IMR-90 (cell line): ENCODE data around the gene SHC4. TPM values are rescaled to one million over a fixed set of nuclear protein-coding genes. Genes with fewer than 3 reads are reported as not detected.

Source experiments
- ATAC-seq: fragments of 200-7000 bp; cut with Tn5 transposase; 2 replicates; pipeline ENCODE4 v1.9.1; 2020; ENCODE audit warnings: low read depth, mild to moderate bottlenecking, moderate library complexity
- BruUV-seq: library from RNA; stranded (reverse); fragments of 400-500 nt; replicated peaks from 2 replicates; lab custom pipeline; 2021; lab: Mats Ljungman, UMichigan
- CTCF ChIA-PET: fragments of 300-600 bp; formaldehyde crosslinking; extraction: SDS; loops from one replicate; lab custom pipeline; 2021; ENCODE audit warnings: antibody characterized with exemption; lab: Yijun Ruan, JAX
- POLR2A ChIA-PET: fragments of 300-600 bp; sonication (Branson Sonifier 250); formaldehyde crosslinking; loops from one replicate; lab custom pipeline; 2022; ENCODE audit warnings: antibody characterized with exemption; ENCODE audit not compliant: unreplicated experiment; lab: Charles Lee
- DNase-seq: peaks from one replicate; pipeline ENCODE4 v3.0.0; 2013
- H2AFZ ChIP-seq: replicated peaks from 2 replicates; pipeline ENCODE3; 2013; ENCODE audit warnings: low read length, mild to moderate bottlenecking; ENCODE audit not compliant: poor library complexity
- H2AK5ac ChIP-seq: 2 replicates; pipeline ENCODE4 v1.6.1; 2013; ENCODE audit warnings: low read depth, low read length, inconsistent platforms
- H2AK9ac ChIP-seq: replicated peaks from 2 replicates; pipeline ENCODE3; 2013; ENCODE audit warnings: mild to moderate bottlenecking, low read depth, low read length, moderate library complexity; ENCODE audit not compliant: poor library complexity
- H2BK120ac ChIP-seq: 2 replicates; pipeline ENCODE4 v1.6.1; 2013; ENCODE audit warnings: low read depth, low read length, inconsistent platforms
- H2BK15ac ChIP-seq: 3 replicates; pipeline ENCODE4 v1.6.1; 2013; ENCODE audit warnings: low read depth, low read length, inconsistent platforms
- H2BK20ac ChIP-seq: 2 replicates; pipeline ENCODE4 v1.6.1; 2013; ENCODE audit warnings: low read depth, mild to moderate bottlenecking, inconsistent platforms, low read length, moderate library complexity
- H2BK5ac ChIP-seq: 2 replicates; pipeline ENCODE4 v1.6.1; 2013; ENCODE audit warnings: mild to moderate bottlenecking, low read depth, low read length, inconsistent platforms; ENCODE audit not compliant: poor library complexity, severe bottlenecking
- H3K14ac ChIP-seq: replicated peaks from 2 replicates; pipeline ENCODE4 v1.6.1; 2013; ENCODE audit warnings: low read depth, low read length, inconsistent platforms
- H3K18ac ChIP-seq: 2 replicates; pipeline ENCODE4 v1.6.1; 2013; ENCODE audit warnings: low read depth, low read length, control low read depth
- H3K23ac ChIP-seq: 2 replicates; pipeline ENCODE4 v1.6.1; 2013; ENCODE audit warnings: low read depth, low read length, inconsistent platforms
- H3K27ac ChIP-seq: 2 replicates; pipeline ENCODE4 v1.5.1; 2013; ENCODE audit warnings: mild to moderate bottlenecking, control low read depth, low read length; ENCODE audit not compliant: insufficient read depth
- H3K27me3 ChIP-seq: 2 replicates; pipeline ENCODE4 v1.6.1; 2013; ENCODE audit warnings: low read length; ENCODE audit not compliant: control insufficient read depth, insufficient read depth
- H3K36me3 ChIP-seq: 2 replicates; pipeline ENCODE4 v1.6.1; 2013; ENCODE audit warnings: low read length, mixed read lengths; ENCODE audit not compliant: control insufficient read depth, insufficient read depth
- H3K4ac ChIP-seq: 2 replicates; pipeline ENCODE4 v1.6.1; 2013; ENCODE audit warnings: low read depth, low read length, inconsistent platforms
- H3K4me1 ChIP-seq: 2 replicates; pipeline ENCODE4 v1.6.1; 2013; ENCODE audit warnings: low read length, mixed read lengths; ENCODE audit not compliant: control insufficient read depth, insufficient read depth
- H3K4me2 ChIP-seq: 2 replicates; pipeline ENCODE4 v1.6.1; 2013; ENCODE audit warnings: low read depth, mild to moderate bottlenecking, control low read depth, low read length, moderate library complexity
- H3K4me3 ChIP-seq: 2 replicates; pipeline ENCODE4 v1.5.1; 2013; ENCODE audit warnings: low read depth, mild to moderate bottlenecking, control low read depth, low read length, moderate library complexity; ENCODE audit not compliant: insufficient read depth
- H3K56ac ChIP-seq: 2 replicates; pipeline ENCODE4 v1.6.1; 2013; ENCODE audit warnings: low read length, inconsistent platforms; ENCODE audit not compliant: insufficient read depth; ENCODE audit errors: extremely low read depth
- H3K79me1 ChIP-seq, 2 experiments: 2 replicates each; pipeline ENCODE4 v1.6.1; 2013; ENCODE audit warnings: low read length in 2 of 2, inconsistent platforms in 1 of 2, low read depth in 1 of 2
- H3K9ac ChIP-seq: 2 replicates; pipeline ENCODE4 v1.6.1; 2013; ENCODE audit warnings: low read depth, low read length, control low read depth
- H3K9me1 ChIP-seq: 2 replicates; pipeline ENCODE4 v1.6.1; 2013; ENCODE audit warnings: low read length, inconsistent platforms; ENCODE audit not compliant: insufficient read depth
- H3K9me3 ChIP-seq: 2 replicates; pipeline ENCODE4 v1.6.1; 2013; ENCODE audit warnings: low read length; ENCODE audit not compliant: control insufficient read depth, insufficient read depth
- H4K20me1 ChIP-seq: 2 replicates; pipeline ENCODE4 v1.6.1; 2013; ENCODE audit warnings: low read length, inconsistent platforms; ENCODE audit not compliant: insufficient read depth
- H4K5ac ChIP-seq: 2 replicates; pipeline ENCODE4 v1.6.1; 2013; ENCODE audit warnings: mild to moderate bottlenecking, low read depth, low read length, control low read depth
- H4K8ac ChIP-seq, 2 experiments: 2 replicates each; pipeline ENCODE4 v1.6.1; 2013; ENCODE audit warnings: low read depth in 2 of 2, low read length in 2 of 2, control low read depth in 1 of 2, inconsistent platforms in 1 of 2
- H4K91ac ChIP-seq: 2 replicates; pipeline ENCODE4 v1.6.1; 2013; ENCODE audit warnings: low read depth, low read length, inconsistent platforms; ENCODE audit not compliant: insufficient read depth
- BHLHE40 ChIP-seq: fragments of 150-350 bp; IDR thresholded peaks from 2 replicates; pipeline ENCODE4 v1.6.1; 2016; ENCODE audit warnings: mild to moderate bottlenecking, low read depth, low read length
- CHD1 ChIP-seq: IDR thresholded peaks from 2 replicates; pipeline ENCODE4 v1.6.1; 2012; ENCODE audit warnings: low read depth, low read length, improper control_type of control experiment
- FOS ChIP-seq: fragments of 150-350 bp; IDR thresholded peaks from 2 replicates; pipeline ENCODE4 v1.6.1; 2016; ENCODE audit warnings: low read depth, low read length
- MAFK ChIP-seq: IDR thresholded peaks from 2 replicates; pipeline ENCODE4 v1.6.1; 2012; ENCODE audit warnings: low read depth, low read length, improper control_type of control experiment
- MAZ ChIP-seq: IDR thresholded peaks from 2 replicates; pipeline ENCODE4 v1.6.1; 2012; ENCODE audit warnings: low read depth, mild to moderate bottlenecking, low read length, improper control_type of control experiment, moderate library complexity, borderline replicate concordance
- MXI1 ChIP-seq: IDR thresholded peaks from 2 replicates; pipeline ENCODE4 v1.6.1; 2012; ENCODE audit warnings: low read depth, mild to moderate bottlenecking, low read length, moderate library complexity, borderline replicate concordance
- NFE2L2 ChIP-seq: fragments of 150-350 bp; IDR thresholded peaks from 2 replicates; pipeline ENCODE4 v1.6.1; 2016; ENCODE audit warnings: low read depth, mild to moderate bottlenecking, low read length
- POLR2A ChIP-seq: IDR thresholded peaks from 2 replicates; pipeline ENCODE4 v1.6.1; 2012; ENCODE audit warnings: mild to moderate bottlenecking, low read depth, low read length
- RAD21 ChIP-seq: IDR thresholded peaks from 2 replicates; pipeline ENCODE4 v1.6.1; 2012; ENCODE audit warnings: low read length, improper control_type of control experiment
- RCOR1 ChIP-seq: IDR thresholded peaks from 2 replicates; pipeline ENCODE4 v1.6.1; 2012; ENCODE audit warnings: mild to moderate bottlenecking, low read length, improper control_type of control experiment; ENCODE audit not compliant: insufficient replicate concordance
- RFX5 ChIP-seq: IDR thresholded peaks from 2 replicates; pipeline ENCODE4 v1.8.0; 2012; ENCODE audit warnings: low read depth, mild to moderate bottlenecking, low read length, moderate library complexity
- SMC3 ChIP-seq: fragments of 150-350 bp; IDR thresholded peaks from 2 replicates; pipeline ENCODE4 v1.6.1; 2016; ENCODE audit warnings: low read depth, mild to moderate bottlenecking, antibody characterized with exemption, low read length, moderate library complexity
- WGBS, 2 experiments: methylation state at CpG; one replicate each; pipeline versions ENCODE4 v1.1.5 to v1.1.7; 2013; ENCODE audit warnings: missing lambda C conversion rate in 2 of 2; ENCODE audit not compliant: insufficient read length in 1 of 2; ENCODE audit errors: extremely low coverage in 2 of 2; 5-methylcytosine and 5-hydroxymethylcytosine counted together
- dilution Hi-C: fragments of 300-500 bp; cut with HindIII; formaldehyde crosslinking; loops from one replicate; pipeline ENCODE4 v1.14.3; 2018; ENCODE audit warnings: low sequenced_read_pairs; ENCODE audit not compliant: unreplicated experiment
- in situ Hi-C: fragments of 300-500 bp; cut with MboI; formaldehyde crosslinking; loops from 3 replicates; pipeline ENCODE4 v1.14.3; 2019; ENCODE audit warnings: low sequenced_read_pairs, inconsistent platforms, mixed read lengths
- intact Hi-C: fragments of 100-400 bp; cut with micrococcal nuclease; formaldehyde crosslinking; loops from 2 replicates; pipeline ENCODE4 v1.10.0; 2022
- polyA plus RNA-seq, 3 experiments: library from polyadenylated mRNA; depleted of rRNA; stranded (reverse); fragments of >200 nt; gene quantifications; 2 replicates each; pipeline ENCODE4 v1.2.3, GENCODE V29; 2012; ENCODE audit warnings: low replicate concordance in 1 of 3
- total RNA-seq: library from RNA; depleted of rRNA; stranded (reverse); fragments of >200 nt; gene quantifications from 2 replicates; pipeline ENCODE4 v1.2.3, GENCODE V29; 2012
- TF ChIP-seq, protein P1 (sequence below): conservative IDR thresholded peaks from 2 replicates; pipeline ENCODE4 v1.5.1; 2012; ENCODE audit warnings: mild to moderate bottlenecking, low read depth, low read length, improper control_type of control experiment
- TF ChIP-seq, protein P2 (sequence below): fragments of 150-350 bp; IDR thresholded peaks from 2 replicates; pipeline ENCODE4 v1.6.1; 2017; ENCODE audit warnings: mild to moderate bottlenecking, antibody characterized with exemption, low read length, low read depth

SHC4 gene
- total and polyA plus RNA-seq, 2 of the 4 experiments (the other 2 are of a cell fraction) = 0.91 to 2.7 TPM

DNA sequence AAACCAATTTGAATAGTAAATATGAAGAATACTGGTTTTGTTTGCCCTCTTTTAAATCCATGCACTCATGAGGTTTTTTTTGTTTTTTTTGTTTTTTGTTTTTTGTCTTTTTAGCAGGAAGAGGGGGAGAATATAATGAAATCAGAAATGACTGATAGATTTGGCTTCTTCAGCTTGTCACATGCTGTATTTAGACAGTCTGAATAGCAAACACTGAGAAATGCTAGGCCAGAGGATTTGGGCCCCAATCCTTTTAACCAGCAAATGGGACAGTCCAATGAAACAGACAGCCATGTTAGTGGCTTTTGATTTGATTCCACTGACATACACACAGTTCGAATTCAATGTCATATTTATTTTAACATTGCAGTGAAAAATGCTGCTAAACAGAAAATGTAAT, 138.6 kb downstream of the SHC4 start:
- Histone ChIP-seq H3K14ac (no peak overlapping the region), H4K91ac (no peak overlapping the region), H3K27me3 (no peaks in the 10 kb centered on the region), H4K20me1 (no peaks in the 10 kb centered on the region), H3K36me3 (no peaks in the 10 kb centered on the region), H3K9me1 (no peaks in the 10 kb centered on the region), H3K56ac (no peak overlapping the region), H3K18ac (no peak overlapping the region), H3K27ac (no peak overlapping the region), H2BK120ac (no peak overlapping the region), H3K4me2 (no peak overlapping the region), H2BK20ac (no peak overlapping the region), H2AK5ac (no peak overlapping the region), H2AK9ac (no peak overlapping the region), H2AFZ (no peak overlapping the region), H3K23ac (no peak overlapping the region), H4K8ac (no peak overlapping the region), H3K9me3 (no peaks in the 10 kb centered on the region), H3K79me1 (no peaks in the 10 kb centered on the region), H4K5ac (no peak overlapping the region), H3K4ac (no peak overlapping the region), H3K9ac (no peak overlapping the region), H3K4me3 (no peak overlapping the region), H2BK15ac (no peak overlapping the region), H2BK5ac (no peak overlapping the region), H3K4me1 (0 out of 2 replicates have a peak, but pooled peaks cover 2% of the 10 kb centered on the region)
- in situ Hi-C loops (no loop called here), intact Hi-C loops (no loop called here), dilution Hi-C loops (no loop called here)
- ChIA-PET CTCF (interaction anchor here (1.5 kb wide), 1 partner anchor 10 kb away, joined by 3 read pairs; no protein-coding TSS in a partner anchor), POLR2A (no interaction called here)
- ATAC-seq (no peak), DNase-seq (no peak)
- WGBS, 2 experiments = no CpG with 5 or more reads among the region's 1 CpG
- TF ChIP-seq BHLHE40 (no peak), FOS (no peak), MAFK (no peak), RFX5 (no peak), RCOR1 (no peak), MAZ (no peak), POLR2A (no peak), NFE2L2 (no peak), MXI1 (no peak), CHD1 (no peak), SMC3 (no peak), RAD21 (no peak)
- TF ChIP-seq, protein P1, sequence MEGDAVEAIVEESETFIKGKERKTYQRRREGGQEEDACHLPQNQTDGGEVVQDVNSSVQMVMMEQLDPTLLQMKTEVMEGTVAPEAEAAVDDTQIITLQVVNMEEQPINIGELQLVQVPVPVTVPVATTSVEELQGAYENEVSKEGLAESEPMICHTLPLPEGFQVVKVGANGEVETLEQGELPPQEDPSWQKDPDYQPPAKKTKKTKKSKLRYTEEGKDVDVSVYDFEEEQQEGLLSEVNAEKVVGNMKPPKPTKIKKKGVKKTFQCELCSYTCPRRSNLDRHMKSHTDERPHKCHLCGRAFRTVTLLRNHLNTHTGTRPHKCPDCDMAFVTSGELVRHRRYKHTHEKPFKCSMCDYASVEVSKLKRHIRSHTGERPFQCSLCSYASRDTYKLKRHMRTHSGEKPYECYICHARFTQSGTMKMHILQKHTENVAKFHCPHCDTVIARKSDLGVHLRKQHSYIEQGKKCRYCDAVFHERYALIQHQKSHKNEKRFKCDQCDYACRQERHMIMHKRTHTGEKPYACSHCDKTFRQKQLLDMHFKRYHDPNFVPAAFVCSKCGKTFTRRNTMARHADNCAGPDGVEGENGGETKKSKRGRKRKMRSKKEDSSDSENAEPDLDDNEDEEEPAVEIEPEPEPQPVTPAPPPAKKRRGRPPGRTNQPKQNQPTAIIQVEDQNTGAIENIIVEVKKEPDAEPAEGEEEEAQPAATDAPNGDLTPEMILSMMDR = no peak
- TF ChIP-seq, protein P2, sequence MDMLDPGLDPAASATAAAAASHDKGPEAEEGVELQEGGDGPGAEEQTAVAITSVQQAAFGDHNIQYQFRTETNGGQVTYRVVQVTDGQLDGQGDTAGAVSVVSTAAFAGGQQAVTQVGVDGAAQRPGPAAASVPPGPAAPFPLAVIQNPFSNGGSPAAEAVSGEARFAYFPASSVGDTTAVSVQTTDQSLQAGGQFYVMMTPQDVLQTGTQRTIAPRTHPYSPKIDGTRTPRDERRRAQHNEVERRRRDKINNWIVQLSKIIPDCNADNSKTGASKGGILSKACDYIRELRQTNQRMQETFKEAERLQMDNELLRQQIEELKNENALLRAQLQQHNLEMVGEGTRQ = no peak
- no TSS peak for BruUV-seq
